GM12891 (cell line): ENCODE data around the gene SATB1.

Experiments
- POLR2A ChIP-seq: IDR thresholded peaks from 2 replicates; pipeline ENCODE4 v1.6.1; 2011; ENCODE audit warnings: low read depth, low read length, control low read depth
- POLR2AphosphoS5 ChIP-seq: IDR thresholded peaks from 2 replicates; pipeline ENCODE4 v1.6.1; 2011; ENCODE audit warnings: low read depth, low read length, control low read depth
- TAF1 ChIP-seq: IDR thresholded peaks from 2 replicates; pipeline ENCODE4 v1.6.1; 2011; ENCODE audit warnings: low read depth, low read length, control low read depth

DNA sequence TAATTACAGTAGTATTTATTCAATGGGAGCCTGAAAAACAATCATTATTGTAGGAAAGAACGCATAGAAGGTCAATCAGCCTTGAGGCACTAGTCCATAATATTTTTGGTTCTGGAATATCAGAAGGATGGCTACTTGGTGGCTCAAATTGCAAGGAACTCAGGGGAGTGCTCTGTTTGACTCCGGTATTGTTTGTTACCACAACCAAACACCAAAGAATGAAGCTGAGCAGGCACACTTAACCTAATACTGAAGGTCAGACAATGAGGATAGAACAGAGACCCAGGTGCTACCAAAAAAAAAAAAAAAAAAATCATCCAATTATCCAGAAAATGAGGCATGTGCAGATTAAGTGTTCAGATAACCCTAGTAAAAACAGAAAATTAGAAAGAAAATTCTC lies 11.1 kb upstream of the SATB1 start:
- TF ChIP-seq POLR2A (no peak), POLR2AphosphoS5 (no peak), TAF1 (no peak)
